OCI-LY7 (cell line): Measurements from ENCODE around the gene FBRSL1. TPM values are rescaled to one million over a fixed set of nuclear protein-coding genes. Genes with fewer than 3 reads are reported as not detected.

ENCODE experiments used
- BruUV-seq: library from RNA; stranded (reverse); fragments of 400-500 nt; replicated peaks from 2 replicates; lab custom pipeline; 2021; lab: Mats Ljungman, UMichigan
- CTCF ChIA-PET: fragments of 300-600 bp; sonication (Branson Sonifier 250); formaldehyde crosslinking; loops from one replicate; lab custom pipeline; 2022; ENCODE audit warnings: antibody characterized with exemption; ENCODE audit not compliant: unreplicated experiment; lab: Charles Lee
- POLR2A ChIA-PET: fragments of 300-600 bp; sonication (Branson Sonifier 250); formaldehyde crosslinking; loops from one replicate; lab custom pipeline; 2022; ENCODE audit warnings: antibody characterized with exemption; lab: Charles Lee
- DNase-seq: peaks from one replicate; pipeline ENCODE4 v3.0.0-alpha.2; 2015; ENCODE audit warnings: low spot score
- H2AFZ ChIP-seq: fragments of 200-600 bp; sonication (generic), shearing (Covaris generic); 2 replicates; pipeline ENCODE4 v1.6.1; 2014; ENCODE audit warnings: mild to moderate bottlenecking, antibody characterized with exemption, low read length, moderate library complexity
- H3K27ac ChIP-seq: fragments of 200-600 bp; sonication (generic); 2 replicates; pipeline ENCODE4 v1.5.1; 2014; ENCODE audit warnings: mixed run types, low read depth, mild to moderate bottlenecking, moderate library complexity, low read length, inconsistent platforms; ENCODE audit not compliant: poor library complexity, severe bottlenecking
- H3K36me3 ChIP-seq: fragments of 200-600 bp; sonication (generic); 2 replicates; pipeline ENCODE4 v1.6.1; 2014; ENCODE audit warnings: mild to moderate bottlenecking, antibody characterized with exemption, low read length, moderate library complexity, mixed read lengths; ENCODE audit not compliant: insufficient read depth
- H3K4me1 ChIP-seq: fragments of 200-600 bp; sonication (generic); 2 replicates; pipeline ENCODE4 v1.5.1; 2014; ENCODE audit warnings: mild to moderate bottlenecking, low read length; ENCODE audit not compliant: insufficient read depth, poor library complexity, severe bottlenecking
- H3K4me2 ChIP-seq: fragments of 200-600 bp; sonication (generic); 2 replicates; pipeline ENCODE4 v1.6.1; 2014; ENCODE audit warnings: mild to moderate bottlenecking, low read length
- H3K4me3 ChIP-seq: fragments of 200-600 bp; sonication (generic); 2 replicates; pipeline ENCODE4 v1.5.1; 2014; ENCODE audit warnings: mild to moderate bottlenecking, low read depth, low read length; ENCODE audit not compliant: poor library complexity, severe bottlenecking
- H3K79me2 ChIP-seq: fragments of 200-600 bp; sonication (generic); 2 replicates; pipeline ENCODE4 v1.6.1; 2016; ENCODE audit warnings: low read depth, mild to moderate bottlenecking, low read length, moderate library complexity, mixed read lengths; ENCODE audit not compliant: insufficient read depth
- H3K9me2 ChIP-seq: fragments of 200-600 bp; sonication (generic); 2 replicates; pipeline ENCODE4 v1.6.1; 2016; ENCODE audit warnings: mild to moderate bottlenecking, low read length, mixed read lengths; ENCODE audit not compliant: insufficient read depth
- H3K9me3 ChIP-seq: fragments of 200-600 bp; sonication (generic); 2 replicates; pipeline ENCODE4 v1.6.1; 2014; ENCODE audit warnings: mild to moderate bottlenecking, mixed run types, low read length, mixed read lengths
- H4K20me1 ChIP-seq: fragments of 200-600 bp; sonication (generic); 2 replicates; pipeline ENCODE4 v1.6.1; 2014; ENCODE audit warnings: mild to moderate bottlenecking, antibody characterized with exemption, low read length, moderate library complexity, mixed read lengths; ENCODE audit not compliant: insufficient read depth
- EZH2phosphoT487 ChIP-seq: fragments of 200-600 bp; sonication (generic); IDR thresholded peaks from 2 replicates; pipeline ENCODE4 v1.6.1; 2018; ENCODE audit warnings: low read depth, borderline replicate concordance, mild to moderate bottlenecking, mixed run types, antibody characterized with exemption, low read length, moderate library complexity, mixed read lengths
- intact Hi-C: fragments of 100-400 bp; cut with micrococcal nuclease; formaldehyde crosslinking; loops from one replicate; pipeline ENCODE4 v1.10.0; 2022; ENCODE audit not compliant: unreplicated experiment
- total RNA-seq, 2 experiments: library from RNA; depleted of rRNA in 1 of 2; stranded (reverse); fragments of >200 nt in 1 of 2; shearing (Covaris generic) in 1 of 2; gene quantifications; 2 replicates each; pipeline ENCODE4 v1.2.3, GENCODE V29; 2014 to 2022
- TF ChIP-seq, protein P1 (sequence below): fragments of 200-600 bp; sonication (generic); conservative IDR thresholded peaks from 2 replicates; pipeline ENCODE4 v1.5.1; 2014; ENCODE audit warnings: mild to moderate bottlenecking, antibody characterized with exemption, low read length, moderate library complexity, mixed read lengths

FBRSL1 gene
- total RNA-seq, 2 experiments from 2014 or later, result 24.6 to 87.8 TPM

- TF ChIP-seq, protein P1, sequence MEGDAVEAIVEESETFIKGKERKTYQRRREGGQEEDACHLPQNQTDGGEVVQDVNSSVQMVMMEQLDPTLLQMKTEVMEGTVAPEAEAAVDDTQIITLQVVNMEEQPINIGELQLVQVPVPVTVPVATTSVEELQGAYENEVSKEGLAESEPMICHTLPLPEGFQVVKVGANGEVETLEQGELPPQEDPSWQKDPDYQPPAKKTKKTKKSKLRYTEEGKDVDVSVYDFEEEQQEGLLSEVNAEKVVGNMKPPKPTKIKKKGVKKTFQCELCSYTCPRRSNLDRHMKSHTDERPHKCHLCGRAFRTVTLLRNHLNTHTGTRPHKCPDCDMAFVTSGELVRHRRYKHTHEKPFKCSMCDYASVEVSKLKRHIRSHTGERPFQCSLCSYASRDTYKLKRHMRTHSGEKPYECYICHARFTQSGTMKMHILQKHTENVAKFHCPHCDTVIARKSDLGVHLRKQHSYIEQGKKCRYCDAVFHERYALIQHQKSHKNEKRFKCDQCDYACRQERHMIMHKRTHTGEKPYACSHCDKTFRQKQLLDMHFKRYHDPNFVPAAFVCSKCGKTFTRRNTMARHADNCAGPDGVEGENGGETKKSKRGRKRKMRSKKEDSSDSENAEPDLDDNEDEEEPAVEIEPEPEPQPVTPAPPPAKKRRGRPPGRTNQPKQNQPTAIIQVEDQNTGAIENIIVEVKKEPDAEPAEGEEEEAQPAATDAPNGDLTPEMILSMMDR, result no peak
- no peak for TF ChIP-seq EZH2phosphoT487
- Histone ChIP-seq H3K27ac (no peak overlapping the region), H3K4me1 (no peaks in the 10 kb centered on the region), H3K9me3 (no peaks in the 10 kb centered on the region), H2AFZ (no peak overlapping the region), H3K79me2 (no peaks in the 10 kb centered on the region), H3K9me2 (no peaks in the 10 kb centered on the region), H3K4me3 (no peak overlapping the region), H3K36me3 (no peaks in the 10 kb centered on the region), H4K20me1 (no peaks in the 10 kb centered on the region), H3K4me2 (no peak overlapping the region)
- intact Hi-C loops, result no loop called here
- no TSS peak for BruUV-seq
- CTCF ChIA-PET, result no interaction called here
- POLR2A ChIA-PET, result no interaction called here
- no peak for DNase-seq
Measured at GRCh38 chr12:132550014-132550802, 60.3 kb downstream of the FBRSL1 start.

GRCh38 chr12:132550830-132551640 is 61.1 kb downstream of the FBRSL1 start:
- TF ChIP-seq EZH2phosphoT487, result no peak
- TF ChIP-seq, protein P1, result no peak
- Histone ChIP-seq H3K27ac (no peak overlapping the region), H3K9me3 (no peaks in the 10 kb centered on the region), H4K20me1 (no peaks in the 10 kb centered on the region), H3K9me2 (no peaks in the 10 kb centered on the region), H3K36me3 (no peaks in the 10 kb centered on the region), H3K4me1 (no peaks in the 10 kb centered on the region), H3K79me2 (no peaks in the 10 kb centered on the region), H3K4me2 (no peak overlapping the region), H3K4me3 (no peak overlapping the region), H2AFZ (no peak overlapping the region)
- ChIA-PET POLR2A (interaction anchor here (0.5 kb wide), 1 partner anchor 1753 kb away, joined by 4 read pairs; no protein-coding TSS in a partner anchor), CTCF (no interaction called here)
- intact Hi-C loops, result no loop called here
- no peak for DNase-seq
- BruUV-seq, result no TSS peak
